Dermis lymphatic vessel endothelial cell (primary cell): ENCODE measurements around the gene COL5A1. TPM values are rescaled to one million over a fixed set of nuclear protein-coding genes. Genes with fewer than 3 reads are reported as not detected.

Source experiments
- total RNA-seq: library from RNA; depleted of rRNA; stranded (reverse); fragments of >200 nt; gene quantifications from 2 replicates; pipeline ENCODE4 v1.2.1, GENCODE V29; 2014

COL5A1 gene
- total RNA-seq: 0.95 and 3.9 TPM in 2 replicates

DNA sequence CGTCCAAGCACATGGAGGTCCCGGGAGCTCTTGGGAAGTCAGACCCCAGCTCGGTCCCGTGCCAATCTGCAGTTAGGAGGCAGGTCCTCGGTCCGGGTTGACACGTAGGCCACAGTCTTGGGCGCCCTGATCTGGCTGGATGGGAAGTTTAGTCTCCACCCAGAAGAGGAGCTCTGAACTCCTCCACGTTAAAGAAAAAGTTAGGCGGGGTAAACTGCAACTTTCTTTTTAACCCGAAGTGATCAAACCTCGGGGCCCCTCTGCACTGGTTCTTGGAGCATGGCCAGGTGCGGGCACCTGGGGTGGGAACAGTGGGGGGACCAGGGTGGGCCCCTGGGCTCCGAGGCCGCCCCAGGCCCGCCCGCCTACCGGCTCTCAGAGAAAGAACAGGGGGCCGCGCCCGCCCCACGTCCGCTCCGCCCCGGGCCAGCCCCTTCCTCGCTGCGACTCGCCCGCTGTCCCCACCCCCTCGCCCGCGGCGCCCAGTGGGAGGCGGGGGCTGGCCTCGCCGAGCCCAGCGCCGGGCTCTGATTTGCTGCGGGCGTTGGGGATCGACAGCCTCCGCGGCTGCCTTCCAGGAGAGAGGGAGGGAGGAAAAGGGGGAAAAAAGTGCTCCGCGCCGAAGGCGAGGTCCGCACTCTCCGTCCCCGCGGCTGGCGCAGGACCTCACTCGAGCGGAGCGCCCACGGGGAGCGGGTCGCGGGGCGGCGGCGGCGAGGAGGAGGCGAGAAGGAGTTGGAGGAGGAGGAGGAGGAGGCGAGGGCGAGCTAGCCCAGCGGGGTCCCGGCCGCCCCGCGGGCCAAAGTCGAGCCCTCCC, at the start of gene COL5A1:
TSS of gene COL5A1 (plus strand) at position 631 of the 817 bp plus-strand sequence. CDS start 385 bp downstream, outside the sequence.

DNA sequence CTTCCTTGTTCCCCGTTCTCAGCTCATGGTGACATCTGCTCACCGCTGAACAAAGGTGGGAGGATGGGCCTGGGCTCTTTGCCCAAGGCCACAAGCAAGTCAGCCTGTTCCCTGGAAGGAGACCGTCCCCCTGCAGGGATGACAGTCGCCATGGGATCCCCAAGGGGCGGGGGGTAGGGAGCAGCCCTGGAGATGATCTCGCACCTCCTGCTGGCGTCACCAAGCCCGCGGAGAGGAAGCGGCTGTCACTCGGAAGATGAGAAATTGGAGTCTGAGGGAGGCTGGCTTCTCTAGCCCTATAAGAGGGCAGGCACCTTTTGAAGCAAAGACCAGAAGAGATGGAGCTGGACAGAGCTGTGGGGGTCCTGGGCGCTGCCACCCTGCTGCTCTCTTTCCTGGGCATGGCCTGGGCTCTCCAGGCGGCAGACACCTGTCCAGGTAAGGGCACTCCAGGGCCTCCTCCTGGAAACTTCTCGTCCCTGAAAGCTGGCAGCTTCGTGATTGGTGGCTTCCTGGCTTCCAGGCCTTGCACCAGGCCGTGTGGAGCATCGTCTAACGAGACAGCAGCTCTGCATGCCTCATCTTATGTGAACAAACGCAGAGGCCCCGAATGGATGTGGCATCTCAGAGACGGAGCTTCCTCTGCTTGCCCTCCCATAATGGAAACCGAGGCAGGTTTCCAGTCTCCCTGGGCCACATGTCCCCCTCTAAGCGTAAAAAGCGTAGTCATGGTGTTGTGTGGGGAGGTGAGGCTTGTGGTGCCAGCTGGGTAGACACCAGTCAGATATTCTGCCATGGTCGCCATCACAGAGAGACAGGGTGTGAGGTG, 239.1 kb downstream of the COL5A1 start, which contains the start of gene FCN2:
TSS of gene FCN2 (plus strand) at position 327 of the 829 bp plus-strand sequence. CDS start at position 339, 12 bp downstream.

Other genes starting within 250 kb of the COL5A1 start
- not detected in 2 replicates for gene FCN2, start 239.0 kb downstream of the COL5A1 start, total RNA-seq